GM13977 (cell line): ENCODE data around the gene PPP3CA.

Source experiments
- DNase-seq: peaks from one replicate; pipeline ENCODE4 v3.0.0; 2012; ENCODE audit warnings: low spot score
- in situ Hi-C: fragments of 300-500 bp; cut with MboI; formaldehyde crosslinking; loops from one replicate; pipeline ENCODE4 v1.12.0; 2022; ENCODE audit warnings: low sequenced_read_pairs, low pct_unique_long_range_greater_than_20kb, mixed read lengths, inconsistent platforms; ENCODE audit not compliant: unreplicated experiment
- TF ChIP-seq, protein P1 (sequence below): IDR thresholded peaks from 2 replicates; pipeline ENCODE4 v1.5.1; 2012; ENCODE audit warnings: mild to moderate bottlenecking, control low read depth; ENCODE audit not compliant: insufficient read depth; ENCODE audit errors: extremely low read depth, missing control alignments

PPP3CA gene

DNA sequence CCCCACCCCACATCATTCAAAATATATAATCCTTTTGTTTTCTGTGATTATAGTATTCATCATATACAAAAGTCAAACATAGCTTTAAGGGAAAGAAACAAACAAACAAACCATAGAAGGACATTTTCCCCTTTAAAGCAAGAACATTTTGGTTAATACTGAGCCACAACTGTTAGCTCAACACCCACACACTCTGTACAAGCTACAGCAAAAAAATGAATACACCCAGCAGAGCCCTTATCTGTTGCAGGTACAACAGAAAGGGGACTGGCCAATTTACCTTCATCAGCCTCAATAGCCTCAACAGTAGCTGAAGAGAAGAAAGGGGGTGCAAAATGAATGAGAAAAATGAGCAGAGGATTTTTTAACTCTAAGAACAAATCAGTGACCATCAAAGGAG, 318.4 kb downstream of the PPP3CA start:
- in situ Hi-C loops, result no loop called here
- no peak for DNase-seq
- TF ChIP-seq, protein P1, sequence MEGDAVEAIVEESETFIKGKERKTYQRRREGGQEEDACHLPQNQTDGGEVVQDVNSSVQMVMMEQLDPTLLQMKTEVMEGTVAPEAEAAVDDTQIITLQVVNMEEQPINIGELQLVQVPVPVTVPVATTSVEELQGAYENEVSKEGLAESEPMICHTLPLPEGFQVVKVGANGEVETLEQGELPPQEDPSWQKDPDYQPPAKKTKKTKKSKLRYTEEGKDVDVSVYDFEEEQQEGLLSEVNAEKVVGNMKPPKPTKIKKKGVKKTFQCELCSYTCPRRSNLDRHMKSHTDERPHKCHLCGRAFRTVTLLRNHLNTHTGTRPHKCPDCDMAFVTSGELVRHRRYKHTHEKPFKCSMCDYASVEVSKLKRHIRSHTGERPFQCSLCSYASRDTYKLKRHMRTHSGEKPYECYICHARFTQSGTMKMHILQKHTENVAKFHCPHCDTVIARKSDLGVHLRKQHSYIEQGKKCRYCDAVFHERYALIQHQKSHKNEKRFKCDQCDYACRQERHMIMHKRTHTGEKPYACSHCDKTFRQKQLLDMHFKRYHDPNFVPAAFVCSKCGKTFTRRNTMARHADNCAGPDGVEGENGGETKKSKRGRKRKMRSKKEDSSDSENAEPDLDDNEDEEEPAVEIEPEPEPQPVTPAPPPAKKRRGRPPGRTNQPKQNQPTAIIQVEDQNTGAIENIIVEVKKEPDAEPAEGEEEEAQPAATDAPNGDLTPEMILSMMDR, result no peak

DNA sequence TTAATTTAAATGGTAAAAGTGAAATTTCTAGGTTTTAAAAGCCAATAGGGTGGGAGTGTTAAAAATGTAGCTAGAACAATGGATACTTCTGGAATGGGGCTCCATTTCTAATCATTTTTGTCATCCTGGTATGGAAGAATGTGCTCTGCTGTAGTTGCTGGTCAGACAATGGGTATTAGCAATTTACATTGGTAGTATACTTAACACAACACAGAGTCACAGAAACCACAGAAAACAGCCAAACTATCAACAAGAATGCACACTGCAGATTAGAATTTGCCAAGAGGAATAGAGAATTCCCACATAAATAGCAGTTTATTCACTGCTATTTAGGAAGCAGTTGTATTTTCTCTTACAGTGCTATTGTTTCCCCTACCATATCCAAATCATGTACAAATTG, 319.6 kb downstream of the PPP3CA start:
- in situ Hi-C loops, result no loop called here

DNA sequence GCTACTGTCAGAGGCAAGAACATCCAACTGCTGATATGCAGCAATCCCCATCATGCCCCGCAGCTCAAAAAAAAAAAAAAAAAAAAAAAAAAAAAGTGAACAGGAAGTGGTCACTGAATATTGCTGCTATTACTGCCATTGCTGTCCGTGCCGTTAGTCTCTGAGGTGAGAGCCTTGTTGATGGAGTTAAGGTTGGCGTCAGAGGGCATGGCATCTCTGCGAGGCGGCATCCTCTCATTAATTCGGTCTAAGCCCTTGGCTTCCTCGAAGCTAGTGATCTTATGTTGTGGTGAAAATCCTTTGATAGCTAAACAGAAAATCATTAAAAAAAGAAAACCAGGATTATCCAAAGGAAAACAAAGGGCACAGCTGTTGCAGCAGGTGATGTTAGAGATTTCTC, 321.6 kb downstream of the PPP3CA start:
- in situ Hi-C loops, result no loop called here
- no peak for DNase-seq
- TF ChIP-seq, protein P1, result no peak

More for the DNA sequence above, 319.6 kb downstream of the PPP3CA start:
- TF ChIP-seq, protein P1, result no peak
- no peak for DNase-seq

DNA sequence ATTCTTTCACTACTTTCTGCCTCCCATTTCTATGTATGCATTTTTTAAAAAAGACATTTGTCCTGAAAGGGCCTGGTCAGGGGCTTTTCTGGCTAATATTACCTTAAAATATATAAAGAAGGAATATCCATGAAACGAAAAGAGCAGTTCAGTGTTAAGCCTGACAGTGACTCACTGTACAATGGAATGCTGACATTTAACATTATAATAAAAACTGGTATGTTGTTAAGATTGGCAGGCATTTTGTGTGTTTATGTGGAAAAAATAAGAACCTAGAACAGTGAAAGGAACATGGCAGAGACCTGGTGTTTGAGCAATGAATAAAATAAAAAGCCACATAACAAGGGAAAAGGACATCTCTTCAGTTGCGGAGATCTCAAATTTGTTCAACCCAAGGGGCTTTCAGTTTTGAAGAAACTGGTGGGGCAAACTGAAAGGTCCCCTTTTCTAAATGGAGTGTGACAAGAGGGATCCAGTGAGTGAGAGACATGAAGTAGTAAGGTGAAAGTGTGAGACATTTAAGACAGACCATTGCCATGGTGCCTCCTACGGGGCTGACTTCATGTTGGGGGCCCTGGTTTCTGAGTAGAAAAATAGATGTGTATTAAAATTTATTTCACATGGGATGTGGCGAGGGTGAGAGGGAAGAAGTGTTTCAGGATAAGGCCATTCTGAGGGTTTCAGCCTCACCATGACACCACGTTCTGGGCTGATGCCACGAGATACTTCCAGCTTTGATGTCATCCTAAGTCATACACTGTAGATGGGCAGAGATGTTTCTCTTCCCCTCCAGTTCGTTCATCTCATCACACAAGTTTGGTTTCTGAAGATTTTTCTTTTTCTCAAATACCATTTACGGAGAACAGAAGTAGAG, 324.9 kb downstream of the PPP3CA start:
- in situ Hi-C loops, result no loop called here
- TF ChIP-seq, protein P1, result no peak
- no peak for DNase-seq

DNA sequence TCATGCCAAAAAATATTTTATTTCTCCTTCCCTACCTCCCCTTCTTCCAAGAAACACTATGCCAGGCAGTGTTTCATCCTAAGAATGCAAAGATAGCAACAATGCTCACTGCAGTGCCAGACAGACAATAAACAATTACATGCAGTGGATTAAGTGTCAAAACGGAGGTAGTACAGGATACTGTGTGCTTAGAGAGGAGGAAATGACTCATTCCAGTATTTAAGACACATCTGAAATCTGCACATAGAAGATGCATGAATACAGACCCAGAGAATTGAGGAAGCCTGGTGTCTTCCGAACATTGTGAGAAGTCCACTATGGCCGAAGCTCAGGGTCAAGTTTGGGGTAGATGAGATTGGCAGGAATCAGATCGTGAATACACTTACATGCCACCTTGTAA, 326.4 kb downstream of the PPP3CA start:
- DNase-seq, result peak; percentile 16
- TF ChIP-seq, protein P1, result no peak
- in situ Hi-C loops, result no loop called here

DNA sequence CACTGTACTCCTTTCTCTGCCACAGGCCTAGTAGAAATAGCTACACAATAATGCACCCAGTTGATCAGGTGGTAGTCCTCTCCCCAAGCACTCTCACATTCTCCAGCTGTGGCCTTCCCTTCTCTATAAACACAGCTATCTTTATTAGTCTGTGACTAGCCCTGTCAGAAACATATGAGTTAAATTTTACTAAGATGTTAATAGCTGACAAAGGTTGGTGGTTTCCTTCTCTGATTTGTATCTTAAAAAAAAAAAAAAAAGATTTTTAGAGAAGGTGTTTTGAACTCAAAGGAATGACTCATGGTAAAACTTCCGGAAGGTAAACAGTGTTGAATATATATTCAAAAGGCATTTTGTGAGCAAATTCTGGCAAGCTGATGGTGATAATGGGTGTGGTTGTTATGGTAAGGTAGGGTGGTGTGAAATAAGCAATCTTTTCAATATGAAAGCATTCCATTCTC, 327.4 kb downstream of the PPP3CA start:
- in situ Hi-C loops, result no loop called here
- DNase-seq, result no peak
- TF ChIP-seq, protein P1, result no peak
